ENCODE measurements around the gene MRPL3.
"Not testable (repeated sequence)": the region's sequence is repeated elsewhere in the genome, so short reads cannot be mapped to it uniquely, and the experiment has no call there.

Gene MRPL3

GRCh38 chr3:131491775-131492174 lies 11.0 kb downstream of the MRPL3 start:
- DNase-seq: no peak

DNA sequence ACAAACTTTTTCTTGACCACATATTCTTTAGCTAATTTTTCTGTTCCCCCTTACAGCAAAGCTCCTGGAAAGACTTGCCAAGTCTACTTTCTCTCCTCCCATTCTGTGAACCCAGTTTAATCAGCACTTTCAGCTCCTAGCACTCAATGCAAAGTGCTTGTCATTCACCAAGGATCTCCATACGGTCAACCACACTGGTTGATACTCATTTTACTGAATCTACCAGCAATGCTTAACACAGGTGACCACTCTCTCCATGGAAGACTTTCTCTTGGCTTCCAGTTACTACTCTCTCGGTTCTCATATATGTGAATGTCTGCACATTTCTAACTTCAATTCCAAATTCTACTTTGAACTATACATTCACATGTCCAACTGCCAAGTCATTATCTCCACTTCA lies 11.7 kb downstream of the MRPL3 start:
- DNase-seq: no peak

- not testable (repeated sequence) for DNase-seq
Observed at GRCh38 chr3:131486545-131486944, 16.2 kb downstream of the MRPL3 start.

GRCh38 chr3:131485119-131485518 lies 17.7 kb downstream of the MRPL3 start:
- no peak for DNase-seq

DNA sequence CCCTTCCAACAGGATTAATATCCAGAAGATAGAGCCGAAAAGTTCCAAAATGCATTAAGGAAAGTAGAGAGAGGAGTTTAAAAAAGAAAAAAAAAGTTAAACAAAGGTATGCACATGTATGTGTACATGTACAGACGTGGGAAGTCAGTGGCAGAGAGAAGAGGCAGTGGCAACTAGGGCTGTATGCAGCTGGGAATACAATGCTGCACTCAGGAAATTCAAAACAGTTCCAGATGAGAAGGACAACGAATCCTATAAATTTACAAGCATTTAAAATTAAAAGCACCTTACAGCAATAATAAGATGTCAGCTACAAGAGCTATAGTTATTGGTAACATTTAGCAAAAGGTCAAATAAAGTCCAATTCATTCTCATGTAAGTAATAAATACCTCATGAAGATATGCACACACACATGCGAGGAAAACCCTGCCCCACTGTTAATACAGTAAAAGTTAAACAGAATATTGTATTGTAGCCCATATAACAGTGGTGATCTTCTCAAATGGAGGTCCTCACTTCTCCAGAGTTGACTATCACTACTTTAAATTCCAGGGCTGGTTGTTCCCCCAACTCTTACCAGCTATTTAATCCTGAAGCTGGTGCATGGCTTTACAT lies 18.2 kb downstream of the MRPL3 start:
- no peak for DNase-seq

DNA sequence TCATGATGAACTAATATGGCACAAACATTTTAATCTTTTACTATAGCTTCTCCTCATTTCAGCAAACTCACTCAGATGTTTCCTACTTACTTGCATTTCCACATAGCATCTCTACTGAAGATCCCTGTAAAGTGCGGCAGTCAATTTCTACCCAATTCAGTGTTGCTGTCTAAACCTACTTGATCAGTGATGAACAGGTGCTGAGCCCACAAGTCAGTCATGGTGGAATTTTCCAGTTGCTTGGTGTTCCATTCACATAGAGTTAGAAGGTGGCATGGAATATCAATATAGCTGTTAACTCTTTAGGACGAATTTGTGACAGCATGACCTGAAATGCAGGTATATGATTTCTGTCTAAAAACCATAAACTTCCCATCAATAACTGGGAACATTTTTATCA lies 22.7 kb downstream of the MRPL3 start:
- DNase-seq: no peak

DNA sequence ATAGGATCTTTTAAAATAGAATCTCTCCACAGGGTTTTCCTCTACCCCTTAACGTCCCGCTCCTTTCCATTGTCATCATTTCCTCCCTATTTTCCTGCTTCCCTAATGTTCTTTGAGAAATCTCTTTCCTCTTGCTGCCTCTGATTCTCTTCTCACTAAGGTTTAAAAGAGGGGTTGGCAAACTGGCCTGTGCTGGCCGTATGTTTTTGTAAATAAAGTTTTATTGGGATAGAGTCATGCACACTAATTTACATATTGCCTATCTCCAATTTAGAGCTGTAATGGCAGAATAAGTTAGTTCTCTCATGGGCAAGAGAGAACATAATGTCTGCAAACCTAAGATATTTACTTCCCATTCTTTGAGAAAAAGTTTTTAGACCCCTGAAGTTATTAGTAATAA lies 25.0 kb downstream of the MRPL3 start:
- no peak for DNase-seq

GRCh38 chr3:131474115-131474514 lies 28.7 kb downstream of the MRPL3 start:
- DNase-seq: no peak

DNA sequence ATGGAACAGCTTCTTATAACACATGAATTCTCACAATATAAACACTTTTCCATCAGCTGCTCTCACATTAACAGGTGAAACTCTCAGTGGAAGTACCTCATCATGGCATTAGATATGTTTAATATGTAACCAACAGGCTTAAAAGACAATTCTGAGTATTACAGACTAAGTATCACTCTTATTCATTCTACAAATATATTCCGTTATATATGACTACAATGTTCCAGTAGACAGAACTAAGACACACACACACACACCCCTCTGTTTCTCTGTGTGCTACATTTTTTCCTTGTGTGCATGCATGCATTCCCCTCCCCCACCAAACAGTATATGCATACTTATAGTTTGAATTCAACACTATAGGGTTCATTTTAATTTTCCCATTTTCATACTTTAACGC lies 32.4 kb downstream of the MRPL3 start:
- DNase-seq: no peak

DNA sequence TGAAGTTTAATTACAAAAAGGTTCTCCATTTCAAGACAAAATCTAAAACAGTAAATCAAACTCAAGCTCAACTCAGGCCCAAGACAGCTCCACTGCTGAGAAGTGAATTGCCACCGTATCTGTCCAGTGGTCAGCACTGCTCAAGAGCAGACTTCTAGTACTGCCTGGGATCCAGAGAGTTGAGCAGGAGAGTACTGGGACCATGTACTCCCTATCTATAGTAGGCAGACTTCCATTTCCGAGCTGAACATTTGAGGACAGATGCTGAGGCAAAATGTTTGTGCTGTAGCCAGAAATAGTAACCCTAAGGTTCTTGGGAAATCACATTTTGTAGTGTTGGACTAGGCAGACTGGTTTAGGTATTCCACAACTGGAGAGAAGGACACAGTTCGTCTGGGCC lies 44.1 kb downstream of the MRPL3 start:
- DNase-seq: no peak

DNA sequence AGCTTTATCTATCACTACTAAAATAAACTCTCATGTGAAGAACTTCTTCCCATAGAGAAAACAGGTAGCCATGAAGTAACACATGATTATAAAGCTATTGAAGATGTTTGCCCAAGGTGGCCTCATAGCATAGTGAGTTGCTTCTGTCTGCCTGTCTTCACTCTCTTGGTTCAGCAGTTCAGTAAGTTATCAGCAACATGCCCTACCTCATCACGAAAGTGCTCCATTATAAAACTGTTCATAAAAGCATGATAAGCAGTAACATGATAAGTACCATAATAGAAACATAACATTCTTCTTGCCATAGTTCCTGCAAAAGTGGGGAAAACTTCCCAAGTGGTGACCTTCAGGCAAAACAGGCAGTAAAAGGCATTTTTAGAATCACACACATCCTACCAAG lies 45.6 kb downstream of the MRPL3 start:
- no peak for DNase-seq

- no peak for DNase-seq
Observed at GRCh38 chr3:131454501-131454900, 48.3 kb downstream of the MRPL3 start.

GRCh38 chr3:131453533-131453932 lies 49.2 kb downstream of the MRPL3 start:
- no peak for DNase-seq

DNA sequence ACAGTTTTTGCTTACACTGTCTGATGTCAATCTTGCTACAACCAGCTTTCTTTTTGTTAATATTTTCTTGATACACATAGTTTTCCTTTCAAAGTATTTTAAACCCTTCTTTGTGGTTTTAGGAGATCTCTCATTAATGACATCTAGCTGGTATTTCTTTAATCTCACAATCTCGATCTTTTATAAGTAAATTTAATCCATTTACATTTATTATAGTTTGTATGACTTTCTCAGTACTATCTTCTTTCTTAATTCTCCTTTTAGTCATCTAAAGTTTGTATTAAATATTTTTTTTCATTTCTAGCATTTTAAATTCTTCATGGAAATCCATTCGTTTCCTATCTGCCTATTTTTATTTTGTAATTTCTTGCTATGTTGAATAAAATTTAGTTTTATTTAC lies 55.4 kb downstream of the MRPL3 start:
- no peak for DNase-seq

DNA sequence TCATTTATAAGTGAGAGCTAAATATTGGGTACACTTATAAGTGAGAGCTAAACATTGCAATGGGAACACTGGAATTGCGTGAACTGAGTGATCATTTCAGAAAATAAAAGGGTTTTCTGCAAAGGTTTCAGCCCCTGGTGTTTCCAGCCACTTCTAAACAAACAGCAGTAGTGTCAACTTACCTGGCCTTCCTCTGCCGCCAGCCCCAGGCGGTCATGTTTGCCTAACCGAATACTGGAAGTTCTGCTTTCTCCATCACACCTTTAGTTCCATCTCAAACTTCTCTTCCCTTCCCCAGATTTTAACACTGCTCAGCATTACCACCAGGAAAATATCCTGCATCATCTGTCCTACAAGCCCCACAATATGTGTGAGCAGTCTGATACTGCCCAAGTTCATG lies 58.6 kb downstream of the MRPL3 start:
- no peak for DNase-seq

DNA sequence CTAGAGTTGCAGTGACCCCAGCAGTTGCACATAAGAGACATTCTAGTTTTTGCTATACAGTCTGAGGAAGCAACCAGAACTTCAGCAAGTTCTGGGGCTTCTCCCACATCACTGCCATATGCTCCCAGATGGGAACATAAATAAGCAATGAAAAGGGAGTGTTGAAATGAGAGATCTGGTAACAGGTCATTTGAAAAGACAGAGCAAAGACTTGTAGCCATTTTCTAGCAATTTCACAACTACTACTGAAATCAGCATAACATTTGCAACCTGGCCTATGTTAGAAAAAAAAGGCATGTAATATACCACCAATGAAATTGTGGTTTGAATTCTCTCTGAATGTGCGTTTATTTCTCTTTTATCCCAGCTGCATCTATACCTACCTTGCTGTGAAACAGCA lies 63.7 kb downstream of the MRPL3 start:
- DNase-seq: no peak

GRCh38 chr3:131435000-131435399 lies 67.8 kb downstream of the MRPL3 start:
- DNase-seq: no peak

GRCh38 chr3:131432441-131432840 lies 70.3 kb downstream of the MRPL3 start:
- DNase-seq: no peak

DNA sequence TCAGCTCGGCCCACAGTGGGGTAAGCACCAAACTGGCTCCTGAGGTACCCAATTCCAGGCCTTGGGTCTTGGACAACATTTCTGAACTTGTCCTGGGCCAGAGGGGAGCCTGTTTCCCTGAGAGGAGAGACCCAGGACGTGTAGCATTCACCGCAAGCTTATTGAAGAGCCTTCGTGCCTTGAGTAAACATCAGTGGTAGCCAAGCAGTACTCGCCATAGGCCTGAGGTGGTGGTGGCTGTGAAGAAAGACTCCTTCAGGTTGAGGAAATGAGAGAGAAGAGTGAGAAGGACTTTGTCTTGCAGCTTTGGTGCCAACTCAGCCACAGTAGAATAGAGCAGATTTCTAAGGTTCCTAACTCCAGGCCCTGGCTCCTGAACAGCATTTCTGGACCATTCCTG lies 71.0 kb downstream of the MRPL3 start:
- DNase-seq: no peak

DNA sequence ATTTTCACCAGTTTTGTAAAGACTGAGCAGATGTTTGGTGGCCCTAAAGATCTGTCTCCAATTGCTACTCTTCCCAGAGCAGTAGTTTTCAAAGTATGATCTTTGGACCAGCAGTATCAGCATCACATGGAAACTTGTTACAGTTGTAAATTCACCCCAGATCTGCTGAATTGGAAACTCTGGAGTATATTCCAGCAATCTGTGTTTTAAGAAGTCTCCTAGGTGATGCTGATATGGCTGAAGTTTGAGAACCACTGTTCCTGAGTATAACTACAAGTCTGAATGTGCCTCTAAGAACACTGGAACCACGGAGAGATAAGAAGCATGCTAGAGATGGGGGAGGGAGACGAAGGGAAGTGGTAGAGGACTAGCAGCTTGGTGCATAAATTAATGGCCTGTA lies 75.5 kb downstream of the MRPL3 start:
- no peak for DNase-seq

DNA sequence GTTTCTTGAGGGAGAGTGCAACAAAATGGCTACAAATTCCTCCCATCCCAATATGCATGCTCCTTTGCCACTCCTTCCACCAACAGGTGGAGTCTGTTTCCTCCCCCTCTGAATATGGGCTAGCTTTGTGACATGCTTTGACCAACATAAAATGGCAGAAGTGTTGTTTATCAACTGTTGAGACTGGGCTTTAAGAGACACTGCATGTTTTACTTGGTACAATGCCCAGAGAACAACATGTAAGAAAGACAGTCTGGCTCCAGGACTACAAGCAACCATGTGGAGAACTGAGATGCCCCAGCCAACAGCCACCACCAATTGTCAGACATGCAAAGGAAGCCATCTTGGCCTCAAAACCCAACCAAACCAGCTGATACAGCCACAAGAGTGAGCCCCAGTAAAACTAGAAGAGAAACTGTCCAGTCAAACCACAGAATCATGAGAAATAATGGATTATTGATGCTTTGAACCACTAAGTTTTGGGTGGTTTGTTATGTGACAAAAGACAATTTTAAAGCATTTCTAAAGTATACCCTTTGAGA lies 80.7 kb downstream of the MRPL3 start:
- no peak for DNase-seq

GRCh38 chr3:131421301-131421700 lies 81.5 kb downstream of the MRPL3 start:
- no peak for DNase-seq

DNA sequence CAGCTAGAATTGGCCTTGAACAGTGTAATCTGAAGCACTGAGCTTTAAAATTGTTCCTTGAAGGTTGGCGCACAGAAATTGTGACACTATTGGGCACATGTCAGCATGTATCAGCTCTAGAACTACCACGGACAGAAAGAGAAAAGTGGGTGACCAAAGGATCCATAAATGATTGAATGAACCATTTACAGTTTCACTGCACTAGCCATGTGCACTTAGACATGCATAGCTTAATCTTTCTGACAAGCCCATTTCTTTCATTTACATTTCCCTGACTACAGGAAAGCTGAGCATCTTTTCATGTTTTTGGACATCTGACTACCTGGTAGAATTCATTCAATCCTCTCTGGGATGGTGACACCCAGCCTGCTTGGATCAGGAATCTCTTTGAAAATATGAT lies 85.0 kb downstream of the MRPL3 start:
- no peak for DNase-seq
